ENCODE measurements around the gene HOXD3.

GRCh38 chr2:176139661-176140512, 17.2 kb upstream of the HOXD3 start:
- TF ChIP-seq EZH2 (IDR thresholded peaks at IDR 0.05; ENCODE audit: insufficient read depth, poor library complexity, severe bottlenecking) (no peak), EZH2phosphoT487 (IDR thresholded peaks at IDR 0.05; ENCODE audit: insufficient read depth, low read depth) (no peak)

Measured in GM23248 (cell line).